ENCODE measurements around the gene TERT.
"Not testable (repeated sequence)": the region's sequence is repeated elsewhere in the genome, so short reads cannot be mapped to it uniquely, and the experiment has no call there.

Gene TERT

DNA sequence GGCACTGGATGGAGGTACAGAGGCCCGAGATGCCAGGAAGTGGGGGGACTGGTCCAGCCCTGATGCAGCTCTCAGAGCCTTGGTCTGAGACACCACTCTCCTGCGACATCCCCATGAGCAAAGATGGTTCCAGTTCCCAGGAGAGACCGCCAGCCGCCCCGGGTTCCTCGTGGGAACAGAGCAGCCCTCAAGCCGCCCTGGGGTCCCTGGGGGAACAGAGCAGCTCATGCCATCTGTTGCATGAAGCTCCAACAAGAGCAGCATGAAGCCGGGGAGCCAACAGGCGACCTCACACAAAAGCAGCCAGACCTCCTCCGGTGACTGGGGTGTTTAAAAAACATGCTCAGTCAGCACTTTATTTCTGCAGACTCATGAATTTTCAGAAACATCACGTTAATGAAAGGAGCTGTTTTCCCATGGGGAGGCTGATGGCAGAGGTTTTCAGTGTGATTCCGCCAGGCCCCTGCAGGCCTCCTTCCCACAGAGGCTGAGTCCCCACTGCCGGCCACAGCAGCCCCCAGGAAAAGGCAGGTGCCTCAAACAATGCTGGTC, 63.4 kb downstream of the TERT start:
- DNase-seq: no peak

DNA sequence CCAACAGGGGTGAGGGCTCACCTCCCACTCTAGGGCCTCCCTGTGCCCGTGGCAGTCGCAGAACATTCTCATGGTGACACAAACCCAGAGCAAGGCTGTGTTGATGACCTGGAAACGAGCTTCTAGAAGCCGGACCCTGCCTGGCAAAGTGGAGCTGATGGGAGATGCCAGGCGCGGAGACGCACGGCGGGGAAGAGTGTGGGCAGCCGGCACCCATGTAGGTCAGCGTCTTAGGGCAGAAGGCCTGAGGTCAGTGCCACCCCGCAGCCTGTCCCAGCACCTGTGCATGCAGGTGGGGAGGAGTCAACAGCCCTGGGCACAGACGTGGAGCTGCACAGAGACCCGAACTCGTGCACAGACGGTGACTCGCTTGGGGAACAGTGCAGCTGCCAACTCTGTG, 64.3 kb downstream of the TERT start:
- DNase-seq: no peak

DNA sequence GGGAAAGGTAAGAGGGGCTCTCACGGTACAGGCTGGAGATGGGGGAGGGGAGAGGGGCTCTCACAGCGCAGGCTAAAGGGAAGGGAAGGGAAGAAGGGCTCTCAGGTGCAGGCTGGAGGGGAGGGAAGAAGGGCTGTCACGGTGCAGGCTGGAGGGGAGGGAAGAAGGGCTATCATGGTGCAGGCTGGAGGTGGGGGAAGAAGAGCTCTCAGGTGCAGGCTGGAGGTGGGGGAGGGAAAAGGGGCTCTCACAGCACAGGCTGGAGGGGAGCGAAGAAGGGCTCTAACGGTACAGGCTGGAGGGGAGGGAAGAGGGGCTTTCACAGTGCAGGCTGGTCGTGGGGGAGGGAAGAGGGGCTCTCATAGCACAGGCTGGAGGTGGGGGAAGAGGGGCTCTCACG, 65.0 kb downstream of the TERT start:
- DNase-seq: no peak

- not testable (repeated sequence) for DNase-seq
Measured at GRCh38 chr5:1229023-1229422, 65.8 kb downstream of the TERT start.

DNA sequence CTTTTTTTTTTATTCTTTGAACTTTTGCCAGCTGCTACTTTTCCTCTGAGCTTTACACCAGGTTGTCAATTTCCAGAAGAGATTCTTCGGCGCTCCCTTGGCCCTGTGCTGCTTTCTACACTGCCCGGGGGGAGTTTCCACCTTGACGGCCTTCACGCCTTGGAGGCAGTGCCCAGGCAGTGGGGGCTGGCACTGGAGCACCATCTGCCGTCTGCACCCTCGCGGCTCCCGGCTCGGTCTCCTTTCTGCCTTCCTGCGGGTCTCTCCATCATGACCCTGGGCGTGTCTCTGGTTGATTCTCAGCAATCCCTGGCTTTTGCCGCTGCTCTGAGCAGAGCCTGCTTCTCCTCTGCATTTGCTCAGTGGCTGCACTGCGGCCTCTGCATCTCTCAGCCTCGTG, 66.7 kb downstream of the TERT start:
- no peak for DNase-seq

DNA sequence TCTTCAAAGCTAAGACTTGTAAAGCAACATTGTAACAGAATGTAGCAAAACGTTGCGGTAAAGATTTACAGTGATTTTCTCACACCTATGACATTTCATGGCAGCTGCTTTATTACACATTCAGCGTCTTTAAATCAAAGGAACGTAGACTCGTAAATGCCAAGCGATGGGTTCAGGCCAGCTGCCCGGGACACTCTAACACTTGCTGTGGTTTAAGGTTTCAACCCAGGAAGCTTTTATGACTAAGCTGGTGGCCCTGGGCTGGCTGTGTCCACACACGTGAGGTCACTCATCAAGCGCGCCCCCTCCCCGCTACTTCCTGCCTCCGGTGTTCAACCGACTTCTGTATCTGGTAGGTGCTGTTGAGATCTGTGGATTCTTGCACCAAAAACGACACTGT, 67.2 kb downstream of the TERT start:
- no peak for DNase-seq

GRCh38 chr5:1226839-1227581, 67.9 kb downstream of the TERT start:
- DNase-seq: no peak

DNA sequence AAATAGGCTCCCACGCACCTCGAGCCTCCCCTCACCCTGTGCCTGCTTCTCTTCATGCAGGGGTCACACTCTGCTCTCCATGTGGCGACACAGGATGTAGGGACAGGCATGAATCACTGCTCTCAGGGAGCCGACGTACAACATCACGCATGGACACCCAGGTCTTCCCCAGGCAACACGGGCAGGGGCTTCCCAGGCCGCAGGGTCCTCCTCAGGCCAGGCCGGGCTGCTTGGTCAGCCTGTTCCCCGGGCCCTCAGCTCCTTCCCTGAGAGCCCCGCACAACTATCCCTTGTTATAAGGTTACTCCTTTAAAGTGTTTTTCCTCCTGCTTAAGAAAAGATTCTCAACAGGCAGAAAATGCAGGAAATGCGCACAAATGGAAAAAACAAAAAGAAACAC, 68.6 kb downstream of the TERT start:
- no peak for DNase-seq

DNA sequence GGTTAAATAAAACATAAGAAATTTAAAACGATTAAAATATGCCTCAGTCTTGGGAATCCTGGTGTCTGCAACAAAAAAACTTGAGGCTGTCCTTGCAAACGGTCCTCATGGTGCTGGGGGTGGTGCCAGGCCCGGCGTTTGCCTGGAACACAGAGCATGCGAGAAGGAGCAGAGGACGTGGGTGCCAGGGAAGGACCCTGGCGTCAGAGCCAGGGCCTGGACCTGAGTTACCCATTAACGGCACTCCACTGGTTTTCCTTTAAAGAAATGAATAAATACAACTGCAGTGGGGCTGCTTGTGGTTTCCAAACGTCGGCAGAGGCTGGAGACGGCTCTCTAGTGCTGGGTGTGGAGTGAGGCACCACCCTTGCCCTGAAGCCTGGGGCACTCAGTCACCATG, 69.8 kb downstream of the TERT start, which contains the start of gene SLC6A18:
Gene SLC6A18 (plus strand): TSS at position 301 of the 400 bp plus-strand sequence. CDS start 97 bp downstream, at position 398.
- DNase-seq: no peak

GRCh38 chr5:1224631-1225030, 70.2 kb downstream of the TERT start:
- DNase-seq: no peak

DNA sequence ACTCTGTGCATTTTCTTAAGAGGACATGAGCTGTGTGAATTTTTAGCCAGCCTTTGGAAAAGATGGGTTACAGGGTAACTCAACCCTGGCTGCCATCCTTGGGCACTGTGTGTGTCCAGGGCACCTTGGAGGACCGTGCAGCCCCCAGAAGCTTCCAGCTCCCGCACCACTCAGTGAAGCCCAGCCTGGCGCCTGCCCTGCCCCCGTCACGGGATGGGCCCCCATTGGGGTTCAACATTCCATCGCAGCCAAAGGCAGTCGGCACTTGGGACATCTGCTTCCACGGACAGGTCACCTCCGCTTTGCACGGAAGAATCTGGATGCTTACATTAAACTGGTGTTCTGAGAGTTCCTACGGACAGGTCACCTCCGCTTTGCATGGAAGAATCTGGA, 71.6 kb downstream of the TERT start:
- DNase-seq: no peak

- no peak for DNase-seq
Measured at GRCh38 chr5:1222621-1223277, 72.1 kb downstream of the TERT start.

- no peak for DNase-seq
Measured at GRCh38 chr5:1222147-1222546, 72.7 kb downstream of the TERT start.

- no peak for DNase-seq
Measured at GRCh38 chr5:1221721-1222120, 73.1 kb downstream of the TERT start.

- no peak for DNase-seq
Measured at GRCh38 chr5:1220831-1221230, 74.0 kb downstream of the TERT start.

- DNase-seq: no peak
Measured at GRCh38 chr5:1220351-1220750, 74.5 kb downstream of the TERT start.

DNA sequence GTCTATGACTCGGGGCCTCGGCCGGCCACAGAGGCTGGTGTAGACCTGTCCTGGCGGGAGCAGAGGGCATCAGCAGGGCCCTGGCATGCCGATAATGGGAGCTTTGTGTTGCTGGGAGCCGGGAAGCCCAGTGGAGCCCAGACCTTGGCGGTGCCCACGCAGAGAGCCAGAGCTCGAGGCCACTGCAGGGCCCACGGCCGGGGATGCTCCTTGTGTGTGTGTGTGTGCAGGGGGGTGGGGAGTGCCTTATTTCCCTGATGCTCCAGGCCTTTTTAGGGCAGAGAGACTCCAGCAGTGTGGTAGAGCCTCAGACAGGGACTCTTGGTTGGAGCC, 75.1 kb downstream of the TERT start:
- DNase-seq: no peak

GRCh38 chr5:1219098-1219767, 75.6 kb downstream of the TERT start:
- no peak for DNase-seq

DNA sequence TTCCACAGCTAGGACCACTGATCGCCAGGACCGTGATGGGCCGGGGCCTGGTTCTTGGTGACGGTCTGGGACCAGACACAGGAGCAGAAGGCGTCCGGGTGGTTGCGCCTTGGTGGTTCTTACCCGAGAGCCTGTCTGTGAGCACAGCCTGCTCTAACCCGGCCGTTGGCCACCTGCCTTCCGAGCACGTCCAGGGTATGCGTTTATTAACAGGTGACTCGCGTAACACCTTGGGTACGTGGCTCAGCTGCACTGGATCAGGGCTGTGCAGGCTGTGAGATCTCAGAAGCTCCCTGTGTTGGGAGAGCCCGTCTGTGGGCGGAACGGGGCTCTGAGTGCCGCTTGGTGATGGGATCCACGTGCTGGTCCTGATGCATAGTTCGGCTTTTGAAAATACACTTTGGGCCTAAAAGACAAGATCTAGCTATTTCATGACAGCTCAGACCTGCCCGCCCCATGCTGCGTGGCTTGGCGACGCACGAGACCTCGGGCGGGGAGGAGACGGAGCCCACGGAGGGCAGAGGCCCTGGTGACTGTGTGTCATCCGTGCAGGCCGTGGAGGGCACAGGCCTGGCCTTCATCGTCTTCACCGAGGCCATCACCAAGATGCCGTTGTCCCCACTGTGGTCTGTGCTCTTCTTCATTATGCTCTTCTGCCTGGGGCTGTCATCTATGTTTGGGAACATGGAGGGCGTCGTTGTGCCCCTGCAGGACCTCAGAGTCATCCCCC, 76.4 kb downstream of the TERT start:
- no peak for DNase-seq

DNA sequence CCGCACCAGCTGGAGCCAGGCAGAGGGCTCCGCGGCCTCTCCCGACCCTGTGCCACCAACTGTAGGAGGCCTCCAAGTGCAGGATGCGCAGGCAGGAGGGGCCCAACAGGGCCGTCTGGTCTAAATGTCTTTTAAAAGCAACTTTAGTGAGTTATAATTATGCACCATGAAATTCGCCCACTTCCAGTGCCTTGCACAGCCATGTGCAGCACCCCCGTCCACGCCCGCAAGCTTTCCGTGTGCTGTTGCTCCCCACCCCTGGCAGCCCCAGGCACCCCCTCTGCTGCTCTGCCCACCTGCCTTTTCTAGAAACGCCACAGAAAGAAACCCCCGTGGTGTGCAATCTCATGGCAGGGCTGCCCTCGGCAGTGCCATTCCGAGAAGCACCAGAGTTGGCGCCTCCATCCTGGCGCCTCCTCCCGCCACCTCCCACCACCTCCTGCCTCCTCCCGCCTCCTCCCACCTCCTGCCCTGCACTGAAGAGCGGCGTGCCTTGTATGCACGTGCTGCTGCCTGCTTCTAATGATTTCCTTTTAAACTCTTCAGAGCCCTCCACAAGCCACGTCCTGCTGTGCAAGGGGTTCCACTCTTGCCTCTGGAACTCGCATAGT, 77.2 kb downstream of the TERT start:
- no peak for DNase-seq

GRCh38 chr5:1216918-1217295, 78.0 kb downstream of the TERT start:
- DNase-seq: no peak

DNA sequence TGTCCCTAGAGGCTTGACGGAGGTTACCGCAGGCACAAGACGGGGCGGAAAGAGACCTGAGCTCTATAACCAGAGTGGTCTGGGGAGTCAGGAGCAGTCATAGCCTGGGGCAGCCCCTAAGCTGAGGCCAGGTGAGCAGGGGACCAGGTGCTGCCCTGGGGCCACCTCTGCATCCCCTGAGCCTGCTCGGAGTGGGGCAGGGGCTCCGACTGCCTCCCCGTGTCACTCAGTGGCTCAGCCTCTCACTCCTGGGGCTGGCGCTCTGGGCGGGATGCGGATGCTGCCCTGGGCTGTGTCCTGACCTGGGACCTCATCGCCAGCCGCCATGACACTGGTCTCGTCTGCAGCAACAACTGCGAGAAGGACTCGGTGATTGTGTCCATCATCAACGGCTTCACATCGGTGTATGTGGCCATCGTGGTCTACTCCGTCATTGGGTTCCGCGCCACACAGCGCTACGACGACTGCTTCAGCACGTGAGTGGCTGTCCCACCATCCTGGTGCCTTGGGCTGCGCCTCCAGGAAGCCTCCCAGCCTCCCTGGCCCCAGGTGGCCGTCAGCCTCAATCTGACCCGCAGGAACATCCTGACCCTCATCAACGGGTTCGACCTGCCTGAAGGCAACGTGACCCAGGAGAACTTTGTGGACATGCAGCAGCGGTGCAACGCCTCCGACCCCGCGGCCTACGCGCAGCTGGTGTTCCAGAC, 78.5 kb downstream of the TERT start:
- no peak for DNase-seq
